Smooth muscle cell of the coronary artery (primary cell): ENCODE measurements around the gene NECTIN4. TPM values are rescaled to one million over a fixed set of nuclear protein-coding genes. Genes with fewer than 3 reads are reported as not detected.

Experiments used
- total RNA-seq: library from RNA; depleted of rRNA; stranded (reverse); fragments of >200 nt; gene quantifications from 2 replicates; pipeline ENCODE4 v1.2.3, GENCODE V29; 2014; ENCODE audit warnings: low replicate concordance

Gene NECTIN4
- total RNA-seq: 0.35 and 2.3 TPM in 2 replicates

GRCh38 chr1:161089251-161089924 lies at the start of gene NECTIN4:
TSS of gene NECTIN4 (minus strand) at chr1:161089558. CDS start at chr1:161089296, 262 bp downstream.

GRCh38 chr1:161132410-161133219 lies 43.3 kb upstream of the NECTIN4 start, which contains the start of gene DEDD:
TSS of gene DEDD (minus strand) at chr1:161132667. CDS start at chr1:161124462, 8,205 bp downstream.

DNA sequence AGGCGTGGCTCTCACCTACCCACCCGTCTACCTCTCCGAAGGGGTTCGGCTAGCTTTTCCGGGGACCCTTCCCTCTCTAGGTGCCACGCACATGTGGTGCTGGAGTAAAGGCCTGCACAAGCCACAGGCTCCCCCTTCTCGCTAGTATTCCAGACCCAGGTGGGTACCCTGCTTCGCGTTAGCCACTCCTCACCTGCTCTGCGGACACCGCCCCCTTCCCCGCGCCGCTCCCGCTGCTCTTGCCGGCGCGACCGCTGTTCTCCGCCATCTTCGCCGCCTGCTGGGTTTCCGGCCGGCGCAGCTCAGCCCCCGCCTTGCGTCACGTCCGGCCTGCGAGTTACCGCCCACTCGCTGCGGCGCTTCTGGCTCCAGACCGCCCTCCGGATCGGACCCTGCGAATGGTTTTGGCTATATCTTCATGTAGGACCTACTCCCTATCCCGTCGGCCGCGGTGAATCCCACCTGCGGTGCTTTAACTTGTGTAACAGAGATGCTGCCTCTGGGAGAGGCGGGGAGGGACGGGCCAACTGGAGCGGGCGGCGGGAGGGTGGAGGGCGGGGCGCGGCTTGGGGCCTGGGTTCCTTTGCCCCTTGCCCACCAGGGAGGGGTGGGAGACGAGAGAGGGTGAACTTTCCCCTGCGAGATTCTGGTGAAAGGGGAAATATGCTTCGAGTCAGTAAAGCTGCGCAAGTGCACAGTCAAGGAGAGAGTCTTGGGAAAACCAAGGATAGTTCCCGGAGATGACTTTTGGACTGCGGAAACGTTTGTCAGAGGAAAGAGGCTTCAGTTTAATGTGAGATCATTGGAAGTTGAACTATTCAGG lies 28.6 kb upstream of the NECTIN4 start, which contains the start of the genes NIT1 and PFDN2:
TSS of gene NIT1 (plus strand) at position 347 of the 823 bp plus-strand sequence. CDS start at position 419, 72 bp downstream.
TSS of gene PFDN2 (minus strand) at position 279 of the 823 bp plus-strand sequence. CDS start at position 268, 11 bp downstream.

GRCh38 chr1:161098210-161099068 lies 9.1 kb upstream of the NECTIN4 start, which contains the start of gene KLHDC9:
TSS of gene KLHDC9 (plus strand) at chr1:161098361. CDS start at chr1:161098536, 175 bp downstream.

DNA sequence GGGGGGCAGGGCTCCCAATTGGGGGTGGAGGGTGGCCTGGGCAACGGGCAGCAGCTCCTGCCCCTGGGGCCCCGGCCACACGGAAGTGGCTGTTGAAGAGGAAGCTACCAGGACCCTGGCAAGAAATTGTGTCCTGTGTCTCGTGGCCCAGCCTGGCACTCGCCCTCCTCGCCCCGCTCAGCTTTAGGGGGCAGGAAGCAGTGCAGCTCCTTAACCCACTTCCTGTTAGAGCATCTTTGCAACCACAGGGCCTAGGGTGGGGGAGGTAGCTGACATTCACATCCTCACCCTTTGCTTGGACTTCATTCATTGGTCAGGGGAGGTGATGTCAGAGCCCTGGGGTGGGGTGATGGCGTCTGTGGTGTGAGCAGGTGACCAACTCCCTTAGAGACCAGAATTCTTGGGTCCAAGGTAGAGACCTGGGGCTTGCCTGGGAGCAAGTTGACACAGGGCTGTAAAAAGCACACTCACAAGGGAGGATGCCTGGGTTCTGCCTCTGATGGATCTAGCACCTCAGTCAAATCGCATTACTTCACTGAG lies 19.6 kb downstream of the NECTIN4 start, which contains the start of gene ARHGAP30:
TSS of gene ARHGAP30 (minus strand) at position 161 of the 540 bp plus-strand sequence. CDS start 267 bp downstream, outside the sequence.

DNA sequence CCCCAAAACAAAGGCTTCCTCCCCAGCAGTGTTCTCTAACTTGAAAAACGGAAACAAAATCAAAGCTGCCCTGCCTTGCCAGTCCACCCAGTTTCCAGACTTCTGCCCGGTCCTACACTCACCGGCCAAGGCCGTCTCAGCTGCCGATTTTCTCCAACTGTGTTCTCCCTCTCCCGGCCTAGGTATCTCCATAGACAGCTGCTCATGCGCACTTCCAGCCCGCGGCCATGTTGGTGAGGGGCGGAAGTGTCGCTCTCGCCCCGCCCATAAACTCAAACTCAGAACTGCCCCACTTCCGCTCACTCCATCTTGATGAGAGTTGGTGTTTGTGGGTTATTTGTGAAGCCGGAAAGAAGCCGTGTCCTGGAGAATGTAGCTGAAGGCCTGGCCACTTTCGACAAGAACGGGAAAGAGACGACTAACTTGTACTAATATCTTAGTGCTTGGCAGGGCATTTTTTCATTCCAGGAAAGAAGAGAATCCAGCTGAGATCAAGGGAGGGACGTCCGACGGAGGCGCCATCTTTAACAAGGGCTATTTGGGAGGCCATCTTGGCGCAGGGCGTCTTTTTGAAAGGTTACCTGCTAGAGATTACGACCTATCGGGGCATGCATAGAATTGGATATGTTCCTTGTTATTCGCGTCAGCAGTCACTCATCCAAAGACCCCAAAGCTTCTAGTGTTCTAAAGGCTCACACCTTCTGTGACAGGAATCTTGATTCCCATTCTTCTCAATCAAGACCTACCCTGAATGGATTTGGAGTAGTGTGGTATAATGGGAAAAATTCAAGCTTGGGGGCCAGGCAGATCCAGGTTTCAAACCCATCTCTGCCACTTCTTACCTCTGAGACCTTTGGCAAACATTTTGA lies 43.4 kb downstream of the NECTIN4 start, which contains the start of gene USF1:
TSS of gene USF1 (minus strand) at position 242 of the 869 bp plus-strand sequence. CDS start 2,702 bp downstream, outside the sequence.

GRCh38 chr1:161038523-161039153 lies 50.7 kb downstream of the NECTIN4 start, which contains the start of gene TSTD1:
TSS of gene TSTD1 (minus strand) at chr1:161038964. CDS start at chr1:161038889, 75 bp downstream.

Other genes starting within 250 kb of the NECTIN4 start
- gene CD244, start 226.7 kb downstream of the NECTIN4 start, total RNA-seq: 0.15 TPM in 1 of 2 replicates, not detected in the other
- gene ITLN1, start 204.4 kb downstream of the NECTIN4 start, total RNA-seq: 0.30 and 0.35 TPM in 2 replicates
- gene ITLN2, start 134.7 kb downstream of the NECTIN4 start, total RNA-seq: 0.82 and 1.5 TPM in 2 replicates
- 20.8 and 24.5 TPM in 2 replicates for gene F11R, start 68.4 kb downstream of the NECTIN4 start, total RNA-seq
- 1.5 and 15.6 TPM in 2 replicates for gene TSTD1, start 50.6 kb downstream of the NECTIN4 start, total RNA-seq
- 83.1 and 162 TPM in 2 replicates for gene USF1, start 43.6 kb downstream of the NECTIN4 start, total RNA-seq
- under 0.01 TPM in 1 of 2 replicates, not detected in the other for gene ARHGAP30, start 19.7 kb downstream of the NECTIN4 start, total RNA-seq
- gene KLHDC9, start 8.8 kb upstream of the NECTIN4 start, total RNA-seq: 0.23 and 1.5 TPM in 2 replicates
- gene PFDN2, start 28.5 kb upstream of the NECTIN4 start, total RNA-seq: 71.7 and 95.0 TPM in 2 replicates
- 14.2 and 15.7 TPM in 2 replicates for gene NIT1, start 28.5 kb upstream of the NECTIN4 start, total RNA-seq
- gene DEDD, start 43.1 kb upstream of the NECTIN4 start, total RNA-seq: 25.9 and 37.3 TPM in 2 replicates
- gene UFC1, start 64.4 kb upstream of the NECTIN4 start, total RNA-seq: 127 and 180 TPM in 2 replicates
- gene USP21, start 69.9 kb upstream of the NECTIN4 start, total RNA-seq: 4.2 and 4.7 TPM in 2 replicates
- 8.9 and 11.0 TPM in 2 replicates for gene PPOX, start 76.9 kb upstream of the NECTIN4 start, total RNA-seq
- gene B4GALT3, start 87.9 kb upstream of the NECTIN4 start, total RNA-seq: 9.4 and 18.3 TPM in 2 replicates
- gene ADAMTS4, start 109.5 kb upstream of the NECTIN4 start, total RNA-seq: 2.1 and 4.9 TPM in 2 replicates
- 127 and 177 TPM in 2 replicates for gene NDUFS2, start 112.8 kb upstream of the NECTIN4 start, total RNA-seq
- gene FCER1G, start 125.7 kb upstream of the NECTIN4 start, total RNA-seq: 0.23 TPM in 1 of 2 replicates, not detected in the other
- not detected in 2 replicates for gene APOA2, start 134.1 kb upstream of the NECTIN4 start, total RNA-seq
- 8.7 and 11.7 TPM in 2 replicates for gene TOMM40L, start 136.5 kb upstream of the NECTIN4 start, total RNA-seq
- gene NR1I3, start 148.6 kb upstream of the NECTIN4 start, total RNA-seq: not detected in 2 replicates
- gene PCP4L1, start 169.2 kb upstream of the NECTIN4 start, total RNA-seq: not detected in 2 replicates
- 0.53 and 1.1 TPM in 2 replicates for gene MPZ, start 220.4 kb upstream of the NECTIN4 start, total RNA-seq
- gene SDHC, start 224.8 kb upstream of the NECTIN4 start, total RNA-seq: 11.1 and 32.2 TPM in 2 replicates